ENCODE measurements around the gene INIP.

The INIP gene

GRCh38 chr9:112669326-112669725, 48.6 kb downstream of the INIP start:
- DNase-seq: no peak

DNA sequence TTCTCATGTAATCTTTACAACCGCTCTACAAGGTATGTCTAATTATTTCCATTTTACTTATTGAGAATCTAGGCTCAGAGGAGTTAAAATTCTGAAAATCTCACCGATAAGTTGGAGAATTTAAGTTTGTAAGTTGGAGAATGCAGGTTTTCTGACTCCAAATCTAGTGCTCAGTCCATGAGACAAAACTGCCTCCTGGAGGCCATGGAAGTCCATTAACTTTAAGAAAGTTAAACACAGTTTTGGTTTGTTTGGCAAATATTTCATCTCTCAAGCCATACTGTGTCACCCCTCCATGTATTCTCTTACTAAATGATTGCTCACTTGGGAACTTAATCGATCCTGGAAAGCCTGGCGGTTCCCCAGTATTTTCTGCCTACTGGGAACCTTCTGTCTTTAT, 52.6 kb downstream of the INIP start:
- peak in 1 of 2 experiments; percentile 3 for DNase-seq

GRCh38 chr9:112664531-112664930, 53.4 kb downstream of the INIP start:
- DNase-seq: no peak

DNA sequence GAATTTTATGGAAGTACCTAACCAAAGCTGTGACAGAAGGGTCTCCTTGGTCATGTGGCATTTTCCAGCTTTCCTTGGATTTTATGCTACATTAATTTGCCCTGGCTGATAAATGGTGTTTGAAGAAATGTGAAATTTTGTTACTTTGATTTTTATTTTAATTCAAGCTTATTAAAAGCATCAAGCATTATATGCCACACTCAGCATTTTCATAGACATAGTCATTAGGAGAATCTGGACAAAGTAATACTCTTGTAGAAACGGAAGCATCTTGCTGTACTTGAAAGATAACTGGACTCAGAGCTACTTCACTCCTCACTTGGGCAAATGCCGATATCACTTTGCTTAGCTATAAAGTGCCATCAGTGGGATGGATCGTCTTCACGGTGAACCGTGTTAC, 54.2 kb downstream of the INIP start:
- no peak for DNase-seq

GRCh38 chr9:112659906-112660305, 58.0 kb downstream of the INIP start:
- DNase-seq: no peak

DNA sequence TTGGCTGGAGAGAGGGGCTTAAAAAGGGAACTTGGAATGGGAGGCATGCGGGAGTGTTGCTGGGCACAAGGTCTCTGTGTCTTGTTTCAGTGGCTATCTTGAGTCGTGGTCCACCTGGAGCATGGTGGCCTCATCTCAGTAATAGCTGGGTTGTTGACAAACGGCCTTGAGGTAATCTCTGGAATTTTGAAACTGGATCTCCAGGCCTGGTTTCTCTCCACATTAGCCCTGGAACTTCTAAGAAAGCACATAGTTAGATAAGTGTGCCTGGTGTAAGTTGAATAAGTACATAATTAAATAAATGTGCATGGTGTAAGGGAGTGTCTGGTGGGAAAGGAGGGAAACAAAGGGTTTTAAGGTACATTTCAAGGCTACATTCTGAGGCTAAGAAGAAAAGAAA, 62.2 kb downstream of the INIP start:
- DNase-seq: no peak

- no peak for DNase-seq
Measured at GRCh38 chr9:112654282-112654681, 63.6 kb downstream of the INIP start.

DNA sequence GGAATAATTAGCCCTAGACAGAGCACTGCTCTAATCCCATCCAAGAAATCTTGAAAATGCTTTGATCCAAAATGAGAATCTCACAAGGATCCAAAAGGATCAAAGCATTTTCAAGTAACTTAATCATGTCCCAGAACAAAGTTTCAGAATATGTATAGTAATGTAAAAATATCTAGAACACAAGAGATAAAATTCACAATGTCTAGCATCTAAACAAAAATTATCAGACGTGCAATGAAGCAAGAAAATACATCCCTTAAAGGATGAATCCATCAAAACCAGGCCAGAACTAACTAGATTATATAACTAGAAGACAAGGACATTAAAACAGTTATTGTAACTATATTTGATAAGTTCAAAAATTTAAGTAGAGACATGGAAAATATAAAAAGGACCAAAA, 69.3 kb downstream of the INIP start:
- DNase-seq: no peak

DNA sequence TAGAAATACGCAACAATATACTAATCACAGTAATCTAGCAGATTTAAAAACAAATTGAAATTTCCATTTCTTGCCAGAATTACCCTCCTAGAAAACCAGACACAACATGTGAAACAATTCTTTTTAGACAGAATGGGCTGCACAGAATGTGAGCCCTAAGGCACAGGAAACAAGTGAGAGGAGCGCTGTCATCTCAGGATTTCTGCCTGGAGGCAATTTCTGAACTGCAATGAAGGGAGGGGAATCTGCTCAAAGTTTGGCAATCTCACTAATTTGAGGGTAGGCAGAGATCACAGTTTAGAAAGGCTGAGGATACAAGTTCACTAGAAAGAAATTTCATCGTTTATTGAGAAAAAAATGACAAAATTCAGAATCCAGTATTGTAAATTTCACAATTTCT, 70.3 kb downstream of the INIP start:
- DNase-seq: no peak

DNA sequence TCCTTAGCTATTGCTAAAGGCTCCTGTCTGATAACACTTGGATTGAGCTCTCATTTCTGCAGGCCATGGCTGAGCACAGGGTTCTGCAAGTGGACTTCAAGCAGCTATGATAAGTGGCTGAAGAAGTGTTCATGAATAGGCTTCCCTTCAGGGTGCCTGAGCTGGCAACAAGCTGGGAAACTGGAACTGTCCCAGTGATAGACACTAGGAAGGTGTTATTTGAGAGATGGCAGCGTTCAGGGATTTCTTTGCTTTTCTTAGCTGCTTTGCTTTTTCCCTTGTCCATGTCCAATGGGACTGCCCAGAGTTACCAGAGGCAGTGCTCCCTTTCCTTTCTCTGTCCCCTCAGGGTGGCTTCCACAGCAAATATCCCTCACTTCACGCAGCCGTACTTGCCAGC, 75.8 kb downstream of the INIP start:
- DNase-seq: no peak

DNA sequence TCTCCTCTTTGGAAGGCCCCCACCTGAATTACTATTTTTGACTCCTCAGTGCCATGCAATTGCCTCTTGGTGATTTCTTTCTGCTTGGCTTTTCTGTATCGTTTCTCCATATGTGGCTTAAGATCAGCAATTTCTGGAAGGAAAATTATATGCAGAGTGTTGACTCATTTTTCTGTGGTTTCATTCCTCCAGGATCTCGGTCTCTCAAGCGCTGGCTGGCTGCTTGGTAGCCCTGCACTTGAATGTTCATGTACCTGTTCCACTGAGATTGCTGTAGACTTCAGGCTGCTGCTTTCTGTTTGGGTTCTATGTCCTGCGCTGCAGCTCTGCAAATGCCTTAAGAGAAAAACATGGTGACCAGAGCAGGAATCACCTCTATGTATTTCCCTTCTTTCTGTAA, 77.6 kb downstream of the INIP start:
- no peak for DNase-seq
